Astrocyte (in vitro differentiated cells and primary cell): ENCODE results near the gene HTR2B.

Experiments
- EZH2 ChIP-seq: IDR thresholded peaks from 2 replicates; pipeline ENCODE4 v1.6.1; 2012; ENCODE audit warnings: mild to moderate bottlenecking, low read length, inconsistent platforms; ENCODE audit not compliant: insufficient read depth
- TF ChIP-seq, protein P1 (sequence below): IDR thresholded peaks from 2 replicates; pipeline ENCODE4 v1.5.1; 2011; ENCODE audit warnings: low read depth, mild to moderate bottlenecking, inconsistent platforms, low read length, moderate library complexity; ENCODE audit not compliant: insufficient read depth

DNA sequence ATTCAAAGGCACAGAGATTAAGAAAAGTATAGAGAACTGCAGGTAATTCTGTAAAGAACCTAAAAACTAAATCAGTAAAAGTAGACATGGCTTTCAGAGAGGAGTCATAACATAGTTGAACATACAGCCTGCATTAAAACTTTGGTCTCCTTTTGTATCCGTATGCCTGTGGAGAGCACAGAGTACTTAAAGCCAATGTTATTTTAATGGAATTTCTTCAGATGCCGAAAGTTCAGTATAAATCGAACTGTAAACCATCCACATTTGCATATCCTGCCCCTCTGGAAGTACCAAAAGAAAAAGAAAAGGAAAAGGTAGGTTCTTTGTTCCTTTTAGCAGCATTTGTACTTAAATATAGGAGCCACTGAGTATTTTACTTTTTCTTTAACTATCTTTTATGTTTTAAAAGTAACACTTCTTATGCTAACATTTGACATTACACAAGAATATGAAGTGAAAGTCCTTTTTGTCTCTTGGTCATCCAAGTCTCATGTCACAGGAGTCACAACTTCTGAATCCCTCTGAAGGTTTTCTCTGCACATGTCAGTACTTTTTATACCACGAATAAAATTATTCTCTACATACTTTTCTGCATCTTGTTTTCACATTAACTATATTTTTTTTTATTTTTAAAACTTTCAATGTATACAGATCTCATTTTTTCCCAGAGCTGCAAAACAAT is 38.7 kb upstream of the HTR2B start:
- TF ChIP-seq, protein P1, sequence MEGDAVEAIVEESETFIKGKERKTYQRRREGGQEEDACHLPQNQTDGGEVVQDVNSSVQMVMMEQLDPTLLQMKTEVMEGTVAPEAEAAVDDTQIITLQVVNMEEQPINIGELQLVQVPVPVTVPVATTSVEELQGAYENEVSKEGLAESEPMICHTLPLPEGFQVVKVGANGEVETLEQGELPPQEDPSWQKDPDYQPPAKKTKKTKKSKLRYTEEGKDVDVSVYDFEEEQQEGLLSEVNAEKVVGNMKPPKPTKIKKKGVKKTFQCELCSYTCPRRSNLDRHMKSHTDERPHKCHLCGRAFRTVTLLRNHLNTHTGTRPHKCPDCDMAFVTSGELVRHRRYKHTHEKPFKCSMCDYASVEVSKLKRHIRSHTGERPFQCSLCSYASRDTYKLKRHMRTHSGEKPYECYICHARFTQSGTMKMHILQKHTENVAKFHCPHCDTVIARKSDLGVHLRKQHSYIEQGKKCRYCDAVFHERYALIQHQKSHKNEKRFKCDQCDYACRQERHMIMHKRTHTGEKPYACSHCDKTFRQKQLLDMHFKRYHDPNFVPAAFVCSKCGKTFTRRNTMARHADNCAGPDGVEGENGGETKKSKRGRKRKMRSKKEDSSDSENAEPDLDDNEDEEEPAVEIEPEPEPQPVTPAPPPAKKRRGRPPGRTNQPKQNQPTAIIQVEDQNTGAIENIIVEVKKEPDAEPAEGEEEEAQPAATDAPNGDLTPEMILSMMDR: no peak
- no peak for TF ChIP-seq EZH2
